Measurements from ENCODE around the gene RPRD1B. TPM values are rescaled to one million over a fixed set of nuclear protein-coding genes. Genes with fewer than 3 reads are reported as not detected.

Gene RPRD1B
- total RNA-seq, 1 donor from 2014 or later, result 39.1 TPM

DNA sequence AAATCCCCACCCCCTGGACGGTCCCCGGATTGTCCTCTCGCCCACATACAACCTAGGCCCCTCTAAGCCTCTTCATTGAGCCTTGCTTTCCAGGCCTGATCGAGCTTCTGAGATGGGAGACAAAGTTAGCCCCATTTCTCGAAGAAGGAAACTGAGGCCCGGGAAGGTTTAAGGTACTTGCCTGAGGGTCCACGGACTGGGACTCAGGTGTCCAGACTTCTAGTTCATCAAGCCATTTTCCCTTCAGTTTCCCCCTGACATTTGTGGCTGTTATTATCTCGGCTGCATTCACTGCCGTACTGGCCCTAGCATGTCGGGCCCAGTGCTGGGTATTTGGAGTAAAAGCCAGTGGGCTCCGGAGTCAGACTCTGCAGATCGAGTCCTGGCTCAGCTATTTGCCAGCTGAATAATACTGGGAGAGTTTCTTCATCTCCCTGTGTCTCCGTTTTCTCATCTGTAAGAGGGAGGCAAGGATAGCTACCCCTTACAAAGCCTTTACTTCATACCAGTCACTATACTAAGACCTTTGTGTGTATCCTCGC is 633 bp downstream of the RPRD1B start:
- FAIRE-seq, result no peak
- no peak for DNase-seq (ENCODE audit: low spot score in 2 of 2)

DNA sequence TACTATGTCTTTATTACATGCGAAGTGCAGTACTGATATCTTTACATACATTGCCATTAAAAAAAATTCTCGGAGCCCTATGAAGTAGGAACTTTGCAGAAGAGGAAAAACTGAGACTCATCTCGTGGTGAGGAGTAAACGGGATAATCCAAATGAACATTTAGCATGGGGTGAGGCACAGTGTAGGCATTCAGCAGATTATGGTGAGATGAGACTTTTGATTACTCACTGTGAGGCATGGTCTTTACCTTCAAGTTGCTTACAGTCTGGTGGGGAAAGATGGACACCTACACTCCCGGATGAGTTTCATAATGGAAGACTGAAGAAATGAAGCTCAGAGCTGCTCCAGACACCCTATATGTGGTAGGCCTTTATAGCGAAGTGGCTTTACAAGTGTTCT is 1.4 kb downstream of the RPRD1B start:
- no peak for FAIRE-seq
- no peak for DNase-seq (ENCODE audit: low spot score in 2 of 2)

DNA sequence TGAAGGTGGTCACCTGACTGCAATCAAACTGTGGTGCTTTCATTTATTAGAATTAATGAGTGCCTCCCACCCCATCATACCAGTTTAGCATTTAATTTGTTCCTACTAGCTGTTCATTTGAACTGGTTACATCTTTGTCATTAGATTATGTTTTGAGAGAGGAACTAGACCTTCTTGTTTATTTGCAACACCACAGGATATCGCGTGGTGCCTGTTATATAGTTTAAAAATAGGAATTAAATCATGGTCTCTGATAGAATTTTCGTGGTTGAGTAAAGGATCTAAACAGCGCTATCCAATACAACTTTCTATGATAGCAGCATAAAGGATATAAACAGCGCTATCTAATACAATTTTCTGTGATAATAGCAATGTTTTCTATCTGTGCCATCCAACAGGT is 2.8 kb downstream of the RPRD1B start:
- no peak for FAIRE-seq
- no peak for DNase-seq (ENCODE audit: low spot score in 2 of 2)

DNA sequence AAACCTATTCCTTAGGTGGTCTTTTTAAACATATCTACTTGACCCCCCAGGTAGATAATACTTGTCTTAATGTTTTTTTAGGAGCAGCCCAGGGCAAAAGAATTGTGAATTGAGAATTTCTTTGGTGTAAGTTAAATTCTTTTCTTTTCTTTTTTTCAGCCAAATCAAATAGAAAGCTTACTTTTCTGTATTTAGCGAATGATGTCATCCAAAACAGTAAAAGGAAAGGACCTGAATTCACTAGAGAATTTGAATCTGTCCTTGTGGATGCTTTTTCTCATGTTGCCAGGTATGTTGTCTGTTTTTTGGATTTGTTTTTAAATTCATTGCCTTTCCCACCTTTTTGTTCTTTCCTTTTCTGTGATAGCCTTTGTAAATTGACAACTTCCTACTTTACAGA is 6.7 kb downstream of the RPRD1B start:
- DNase-seq (ENCODE audit: low spot score in 2 of 2) (no peak), FAIRE-seq (no peak)

DNA sequence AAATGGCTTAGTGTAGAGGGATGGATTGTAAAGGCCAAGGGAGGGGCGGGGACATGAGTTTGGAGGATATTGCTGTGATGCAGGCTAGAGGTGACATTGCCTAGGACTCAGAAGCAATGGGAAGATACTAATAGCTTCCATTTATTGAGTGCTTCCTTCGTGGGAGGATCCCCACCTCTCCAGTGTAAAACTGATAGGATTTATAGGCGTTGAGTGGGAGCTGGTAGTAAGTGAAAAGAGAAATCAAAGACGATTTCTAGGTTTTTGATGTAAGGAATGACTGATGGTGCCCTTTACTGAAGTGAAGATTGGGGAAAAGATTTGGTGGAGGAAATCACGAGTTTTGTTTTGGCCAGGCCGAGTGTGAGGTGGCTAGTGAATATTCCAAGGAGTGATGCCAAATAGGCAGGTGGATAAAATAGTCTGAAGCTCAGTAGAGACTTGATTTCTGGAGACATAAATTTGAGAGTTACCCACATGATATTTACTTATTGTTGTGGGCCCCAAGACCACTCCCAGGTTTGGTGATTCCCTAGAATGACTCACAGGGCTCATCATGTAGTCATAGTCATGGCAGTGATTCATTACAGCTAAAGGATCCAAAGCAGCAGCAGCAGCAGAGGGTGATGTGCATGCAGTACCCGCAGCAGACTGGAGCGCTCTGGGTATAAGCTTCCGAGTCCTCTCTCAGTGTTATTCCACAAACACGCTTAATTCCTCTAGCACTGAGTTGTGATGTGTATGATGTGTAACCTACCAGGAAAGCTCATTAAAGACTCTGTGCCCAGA is 10.2 kb downstream of the RPRD1B start:
- FAIRE-seq (no peak), DNase-seq (ENCODE audit: low spot score in 2 of 2) (no peak)

DNA sequence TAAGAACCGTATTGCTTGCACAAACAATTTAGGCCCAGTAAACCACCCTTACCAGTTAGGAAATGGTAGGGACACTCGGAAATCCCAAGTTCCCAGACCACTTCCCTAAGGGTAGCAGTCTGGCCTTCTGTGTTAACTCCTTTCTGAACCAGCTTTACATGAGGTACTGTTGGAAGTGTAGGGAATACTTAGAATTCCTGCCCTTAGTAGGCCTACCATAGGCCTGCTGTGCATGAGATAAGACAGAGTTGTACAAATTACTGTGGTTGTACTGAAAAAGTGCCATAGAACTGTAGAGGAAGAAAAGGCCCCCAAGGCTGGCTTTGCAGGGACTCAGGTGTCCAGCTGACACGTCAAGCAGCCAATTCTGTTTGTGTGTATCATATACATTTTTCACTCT is 11.1 kb downstream of the RPRD1B start:
- no peak for FAIRE-seq
- no peak for DNase-seq (ENCODE audit: low spot score in 2 of 2)

DNA sequence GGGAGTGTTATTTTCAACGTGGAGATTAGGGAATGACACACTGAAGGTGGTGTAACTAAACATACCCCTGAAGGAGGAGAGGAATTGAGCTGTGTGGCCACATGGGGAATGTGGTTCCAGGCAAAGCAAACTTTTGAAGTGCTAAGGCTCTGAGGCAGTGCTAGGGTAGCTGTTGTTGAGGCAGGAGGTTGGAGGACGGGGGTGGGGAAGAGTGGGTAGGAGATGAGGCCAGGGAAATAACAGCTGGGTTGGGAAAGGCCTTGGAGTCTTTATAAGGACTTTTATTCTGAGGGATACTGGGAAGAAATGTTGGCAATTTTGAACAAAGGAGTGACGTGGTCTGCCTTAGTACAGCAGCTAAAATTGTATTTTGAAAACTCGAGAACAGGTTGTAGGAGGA is 13.0 kb downstream of the RPRD1B start:
- DNase-seq (ENCODE audit: low spot score in 2 of 2) (no peak), FAIRE-seq (no peak)

DNA sequence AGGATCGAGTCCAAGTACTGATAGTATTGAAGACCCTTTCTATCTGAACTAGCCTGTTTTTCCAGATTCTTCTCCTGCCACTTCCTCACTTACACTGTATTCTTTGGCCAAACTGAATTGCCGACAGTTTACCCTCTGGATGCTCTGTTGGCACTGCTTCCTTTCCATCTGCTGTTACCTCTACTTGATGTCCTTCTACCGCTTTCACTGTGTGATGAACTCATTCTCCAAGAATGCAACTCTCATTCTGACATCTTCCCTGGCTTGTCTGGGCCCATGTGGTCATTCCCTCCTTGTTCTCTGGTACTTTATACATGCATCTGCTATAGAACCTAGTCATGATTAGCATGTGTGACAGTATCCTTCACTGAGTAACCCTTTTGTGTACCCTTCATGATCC is 16.3 kb downstream of the RPRD1B start:
- no peak for DNase-seq (ENCODE audit: low spot score in 2 of 2)
- no peak for FAIRE-seq

DNA sequence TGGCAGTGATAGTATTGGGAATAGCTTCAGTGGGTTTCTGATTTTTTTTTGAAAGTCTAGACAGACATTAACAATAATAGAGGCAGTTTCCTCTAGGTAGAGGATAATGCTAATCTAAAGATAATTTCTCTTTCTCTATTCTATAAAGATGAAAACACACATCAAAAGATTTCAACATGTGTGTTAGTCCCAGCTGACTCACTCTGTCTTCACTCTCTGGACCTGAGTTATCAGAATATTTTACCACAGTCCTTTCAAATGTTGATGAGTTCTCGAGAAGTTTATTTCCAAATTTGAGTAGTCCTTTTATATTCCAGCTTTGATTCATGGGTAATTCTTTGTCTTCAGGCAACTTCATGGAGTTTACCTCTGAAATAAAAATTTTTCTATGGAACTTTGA is 17.1 kb downstream of the RPRD1B start:
- no peak for DNase-seq (ENCODE audit: low spot score in 2 of 2)
- FAIRE-seq, result no peak

DNA sequence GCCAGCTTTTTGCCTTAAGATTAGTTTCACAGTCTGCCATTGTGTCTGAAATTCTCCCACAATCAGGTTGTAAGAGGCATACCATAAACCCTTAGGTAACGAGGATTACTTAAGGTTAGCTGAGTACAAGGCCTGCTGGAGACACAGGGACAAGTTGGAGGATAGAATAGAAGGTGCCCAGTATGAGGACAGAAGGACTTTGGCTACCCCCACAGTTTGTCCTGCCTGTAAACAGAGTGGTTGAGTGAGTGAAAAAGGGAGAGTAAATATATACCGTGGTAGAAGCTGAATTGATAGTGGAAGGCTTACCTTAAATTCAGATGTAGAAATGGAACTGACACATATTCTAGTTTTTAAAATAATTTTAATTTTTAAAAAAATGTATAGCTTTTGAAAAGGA is 19.3 kb downstream of the RPRD1B start:
- FAIRE-seq (no peak), DNase-seq (ENCODE audit: low spot score in 2 of 2) (no peak)

DNA sequence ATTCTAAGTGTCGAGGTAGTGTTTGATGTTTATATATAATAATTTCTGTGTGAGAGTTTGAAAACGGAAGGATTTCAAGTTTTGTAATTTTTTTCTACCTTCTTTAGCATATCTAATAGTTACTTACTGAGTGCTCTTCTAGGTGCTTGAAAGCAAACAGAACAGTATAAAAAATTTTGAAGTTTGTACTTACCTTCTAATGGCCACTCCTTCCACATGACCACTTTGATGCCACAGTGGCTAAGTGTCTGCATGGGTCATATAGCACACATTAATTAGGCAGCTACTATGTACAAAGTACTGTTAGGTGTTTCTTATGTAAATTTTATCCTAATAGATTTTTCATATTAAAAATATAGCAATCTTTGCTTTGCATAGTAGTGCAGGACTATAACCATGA is 21.1 kb downstream of the RPRD1B start:
- DNase-seq (ENCODE audit: low spot score in 2 of 2) (no peak), FAIRE-seq (no peak)

DNA sequence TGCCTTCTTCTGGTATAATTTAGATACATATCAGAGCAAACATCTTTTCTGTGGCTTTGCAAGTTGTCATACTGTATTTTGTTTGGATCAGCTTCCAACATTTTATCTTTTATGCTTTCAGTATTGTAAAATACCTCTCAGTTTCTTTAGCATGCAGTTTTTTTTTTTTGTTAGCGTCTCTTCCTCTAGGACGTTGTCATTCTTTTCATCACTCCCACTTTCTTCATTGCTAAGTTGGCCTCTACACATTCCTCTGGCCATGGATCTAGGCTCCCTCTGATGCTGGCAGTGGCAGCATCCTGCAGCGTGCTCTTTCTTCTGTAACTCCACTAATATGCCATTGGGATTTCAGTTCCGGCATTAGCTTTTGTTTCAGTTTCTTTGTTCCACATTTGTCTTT is 21.7 kb downstream of the RPRD1B start:
- DNase-seq (ENCODE audit: low spot score in 2 of 2) (no peak), FAIRE-seq (no peak)

DNA sequence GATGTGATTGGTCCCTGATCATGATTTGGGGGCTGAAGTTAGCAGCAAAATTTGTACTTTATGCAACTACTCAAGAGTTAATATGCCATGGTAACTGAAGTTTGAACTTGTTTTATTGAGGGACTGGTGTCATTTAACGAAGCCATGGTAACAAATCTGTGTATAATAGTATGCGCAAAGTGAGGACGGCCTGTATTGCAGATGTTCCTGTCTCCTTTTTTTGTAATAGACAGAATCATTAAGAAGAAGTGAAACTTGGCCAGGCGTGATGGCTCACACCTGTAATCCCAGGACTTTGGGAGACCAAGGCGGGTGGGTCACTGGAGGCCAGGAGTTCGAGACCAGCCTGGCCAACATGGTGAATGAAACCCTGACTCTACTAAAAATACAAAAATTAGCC is 22.3 kb downstream of the RPRD1B start:
- DNase-seq (ENCODE audit: low spot score in 2 of 2) (no peak), FAIRE-seq (no peak)

DNA sequence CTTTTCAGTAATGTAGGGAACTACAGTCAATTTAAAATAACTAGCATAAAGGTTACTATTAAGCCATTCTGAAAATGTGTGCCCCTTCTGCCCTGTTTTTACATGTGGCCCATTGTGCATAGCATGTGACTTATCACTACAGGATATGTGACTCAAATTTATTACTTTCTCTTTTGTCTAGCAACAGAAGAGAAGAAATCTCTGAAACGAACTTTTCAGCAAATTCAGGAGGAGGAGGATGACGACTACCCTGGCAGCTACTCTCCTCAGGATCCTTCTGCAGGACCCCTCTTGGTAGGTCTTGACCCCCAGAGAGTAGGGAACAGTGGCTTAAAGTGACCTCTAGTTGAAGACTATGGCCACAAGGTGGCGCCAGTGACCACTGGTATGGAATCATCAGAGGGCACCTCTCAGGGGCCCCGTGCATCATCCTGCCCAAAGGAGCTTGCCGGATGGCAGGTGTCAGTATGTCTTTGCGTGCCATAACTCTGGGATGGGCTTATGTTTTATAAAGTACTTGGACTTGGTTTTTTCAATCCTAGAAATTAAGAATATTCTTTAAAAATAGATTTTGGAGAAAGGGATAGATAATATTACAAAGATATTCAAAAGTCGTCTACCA is 23.9 kb downstream of the RPRD1B start:
- no peak for FAIRE-seq
- peak; percentile 18 to 54 for DNase-seq (ENCODE audit: low spot score in 2 of 2)

DNA sequence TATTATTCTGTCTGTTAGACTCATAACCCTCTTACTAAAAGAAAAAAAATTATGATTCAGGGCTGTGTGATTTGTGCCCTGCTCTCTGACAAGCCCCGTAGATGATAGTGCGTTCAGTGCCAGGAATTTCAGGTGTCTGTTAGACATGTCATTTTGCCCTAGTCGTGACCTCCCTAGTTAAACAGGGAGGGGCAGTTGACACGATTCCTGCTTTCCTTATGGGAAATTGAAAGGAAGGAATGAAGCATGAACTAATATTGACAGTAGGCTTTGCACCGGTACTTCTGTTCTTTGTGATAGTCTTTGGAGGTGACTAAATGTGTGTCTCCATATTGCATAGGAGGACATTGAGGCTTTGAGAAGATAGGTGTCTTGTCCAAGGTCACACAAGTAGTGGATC is 26.3 kb downstream of the RPRD1B start:
- DNase-seq (ENCODE audit: low spot score in 2 of 2) (no peak), FAIRE-seq (no peak)

DNA sequence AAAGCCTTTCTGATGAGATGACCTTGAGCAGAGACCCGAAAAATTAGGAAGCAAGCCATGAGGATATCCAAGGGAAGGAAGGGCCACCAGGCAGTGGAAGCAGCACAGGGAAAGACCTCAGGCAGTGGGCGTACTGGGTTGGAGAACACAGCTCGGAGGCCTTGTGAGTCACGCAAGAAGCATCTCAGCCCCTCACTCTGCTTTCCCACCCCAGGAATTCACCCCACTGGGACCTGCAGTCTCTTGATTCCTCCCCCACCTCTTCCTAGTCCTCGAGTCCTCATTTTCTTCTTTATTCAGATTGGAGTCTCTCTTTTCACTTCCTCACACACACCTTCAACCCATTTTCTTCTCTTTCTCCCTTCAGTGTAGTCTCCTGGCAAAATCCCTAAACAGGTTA is 27.0 kb downstream of the RPRD1B start:
- no peak for DNase-seq (ENCODE audit: low spot score in 2 of 2)
- FAIRE-seq, result no peak

DNA sequence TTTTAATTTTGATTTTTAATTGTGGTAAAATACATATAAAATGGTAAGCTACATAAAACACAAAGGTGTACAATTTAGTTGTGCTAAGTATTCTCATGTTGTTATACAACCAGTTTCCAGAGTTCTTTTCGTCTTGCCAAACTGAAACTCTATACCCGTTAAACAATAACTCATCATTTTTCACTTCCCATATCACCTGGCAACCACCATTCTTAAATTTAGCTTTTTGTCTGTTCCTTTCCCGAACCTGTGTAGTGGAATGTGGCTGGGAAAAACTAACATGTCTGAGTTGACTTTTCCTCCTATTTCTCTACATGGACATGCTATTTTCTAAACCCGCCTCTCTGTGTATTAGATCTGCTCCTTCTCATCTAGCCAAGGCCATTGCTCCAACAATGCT is 27.6 kb downstream of the RPRD1B start:
- FAIRE-seq (no peak), DNase-seq (ENCODE audit: low spot score in 2 of 2) (no peak)

DNA sequence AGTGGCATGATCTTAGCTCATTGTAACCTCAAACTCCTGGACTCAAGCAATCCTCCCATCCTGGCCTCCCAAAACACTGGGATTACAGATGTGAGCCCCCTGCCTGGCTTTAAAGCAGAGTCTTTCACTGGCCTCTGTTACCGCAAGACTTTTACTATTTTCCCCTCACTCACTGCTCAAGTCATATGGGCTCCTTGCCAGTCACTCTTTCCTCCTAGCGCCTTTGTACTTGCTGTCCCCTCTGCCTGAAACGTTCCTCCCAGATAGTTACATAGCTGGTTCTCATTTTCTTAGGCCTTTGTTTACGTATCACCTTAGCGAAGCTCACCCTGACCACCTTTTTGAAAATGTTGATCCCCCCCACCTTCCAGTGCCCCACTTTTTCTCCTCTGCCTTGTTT is 29.3 kb downstream of the RPRD1B start:
- FAIRE-seq (no peak), DNase-seq (ENCODE audit: low spot score in 2 of 2) (no peak)

DNA sequence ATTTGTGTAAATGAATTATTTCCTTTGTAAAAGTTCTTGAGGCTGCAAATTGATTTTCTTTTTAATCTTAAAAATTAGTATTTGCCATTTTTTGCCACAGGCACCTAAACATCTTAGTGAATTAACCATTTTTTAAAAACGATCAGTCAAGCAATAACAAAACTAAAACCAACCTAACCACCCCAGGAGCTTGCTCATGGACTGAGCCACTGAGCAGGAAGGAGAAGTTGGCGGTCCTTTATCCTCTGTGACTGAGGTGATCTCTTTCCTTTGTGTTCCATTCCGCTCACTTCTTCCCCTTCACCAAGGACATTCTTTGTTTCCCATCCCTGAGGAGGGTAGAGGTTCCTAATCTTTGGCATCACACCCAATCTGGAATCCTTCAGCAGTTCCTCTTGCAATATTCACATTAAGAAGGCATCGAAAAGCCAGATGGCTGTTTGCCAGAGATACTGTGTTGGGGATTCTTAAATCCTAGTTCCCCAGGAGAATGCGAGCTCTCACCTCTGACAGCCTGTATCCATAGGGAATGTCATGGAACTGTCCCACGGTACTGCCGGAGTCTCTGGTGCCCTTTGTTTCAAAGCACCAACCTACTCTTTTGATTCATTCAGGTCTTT is 30.5 kb downstream of the RPRD1B start:
- no peak for FAIRE-seq
- no peak for DNase-seq (ENCODE audit: low spot score in 2 of 2)

DNA sequence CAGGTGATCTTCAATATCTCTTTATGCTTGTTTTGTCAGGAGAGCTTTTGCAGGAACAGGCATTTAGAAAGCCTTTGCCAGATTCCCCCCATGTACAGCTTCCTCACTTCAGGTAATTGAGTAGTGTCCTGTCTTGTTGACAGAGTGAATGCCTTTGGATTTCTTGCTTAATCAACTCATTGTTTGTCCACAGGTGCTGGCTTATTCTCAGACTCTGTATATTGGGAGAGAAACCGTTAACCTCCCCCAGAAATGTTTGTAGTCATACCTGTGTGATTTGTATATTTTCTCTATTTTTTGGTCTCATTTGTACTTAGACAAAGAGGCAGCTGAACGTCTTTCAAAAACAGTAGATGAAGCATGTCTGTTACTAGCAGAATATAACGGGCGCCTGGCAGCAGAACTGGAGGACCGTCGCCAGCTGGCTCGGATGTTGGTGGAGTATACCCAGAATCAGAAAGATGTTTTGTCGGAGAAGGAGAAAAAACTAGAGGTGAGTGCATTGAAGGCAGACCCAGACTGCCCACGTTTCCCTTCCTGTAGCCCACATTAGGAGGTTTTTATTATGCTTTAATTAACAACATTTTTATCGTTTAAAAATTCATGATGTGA is 32.3 kb downstream of the RPRD1B start:
- DNase-seq (ENCODE audit: low spot score in 2 of 2), result no peak
- no peak for FAIRE-seq

DNA sequence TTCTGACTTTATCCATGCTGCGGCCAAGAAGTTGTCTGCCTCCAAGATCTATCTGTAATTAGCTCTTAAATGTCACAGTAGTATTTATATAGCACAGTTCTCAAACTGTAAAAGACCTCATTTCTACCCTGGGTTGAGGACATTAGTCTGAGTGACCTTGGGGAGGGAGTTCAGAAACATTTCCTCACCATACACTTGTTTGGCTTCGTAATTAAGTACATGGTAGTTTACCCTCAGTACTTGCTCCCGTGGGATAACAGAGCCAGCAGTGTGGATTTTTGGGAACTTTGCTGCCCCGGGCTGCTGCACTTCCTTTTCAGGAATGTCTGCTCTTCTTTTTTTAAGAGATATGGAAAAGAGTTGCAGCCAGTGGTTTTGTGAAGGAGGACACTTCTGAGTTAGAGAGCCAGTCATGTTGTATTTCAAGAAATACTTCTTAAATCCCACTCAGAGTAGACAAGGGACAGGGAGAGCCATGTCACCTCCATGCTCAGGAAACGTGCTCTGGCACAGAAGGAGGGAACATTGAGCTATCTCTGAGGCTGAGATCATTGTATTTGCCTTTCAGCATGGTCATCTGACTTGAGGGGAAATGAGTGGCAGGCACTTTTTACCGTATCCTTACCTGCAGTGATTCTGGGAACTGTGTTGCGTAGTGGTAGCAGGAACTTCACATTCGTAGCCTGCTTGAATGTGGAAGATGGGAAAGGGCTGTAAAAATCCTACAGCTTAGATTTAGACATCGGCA is 33.6 kb downstream of the RPRD1B start:
- no peak for FAIRE-seq
- no peak for DNase-seq (ENCODE audit: low spot score in 2 of 2)
